Panc1 (cell line): ENCODE measurements around the gene GPC3. TPM values are rescaled to one million over a fixed set of nuclear protein-coding genes. Genes with fewer than 3 reads are reported as not detected.

Experiments used
- ATAC-seq: fragments of 200-7000 bp; cut with Tn5 transposase; 2 replicates; pipeline ENCODE4 v1.9.1; 2020; ENCODE audit warnings: mild to moderate bottlenecking, moderate library complexity
- BruUV-seq: library from RNA; stranded (reverse); fragments of 400-500 nt; replicated peaks from 2 replicates; lab custom pipeline; 2021; lab: Mats Ljungman, UMichigan
- CTCF ChIA-PET: fragments of 300-600 bp; sonication (Branson Sonifier 250); formaldehyde crosslinking; loops from one replicate; lab custom pipeline; 2022; ENCODE audit warnings: antibody characterized with exemption; lab: Charles Lee
- POLR2A ChIA-PET: fragments of 300-600 bp; sonication (Branson Sonifier 250); formaldehyde crosslinking; loops from one replicate; lab custom pipeline; 2022; ENCODE audit warnings: antibody characterized with exemption; lab: Charles Lee
- DNase-seq: peaks from one replicate; pipeline ENCODE4 v3.0.0-alpha.2; 2010; ENCODE audit warnings: low read depth, low spot score
- H3K27ac ChIP-seq: 2 replicates; pipeline ENCODE4 v1.5.1; 2011; ENCODE audit warnings: mild to moderate bottlenecking, low read length, inconsistent platforms
- H3K27me3 ChIP-seq: fragments of 200-500 bp; sonication (Bioruptor generic); 2 replicates; pipeline ENCODE4 v1.6.0; 2014; ENCODE audit warnings: low read length, inconsistent platforms; ENCODE audit not compliant: control insufficient read depth, insufficient read depth
- H3K36me3 ChIP-seq: fragments of 200-500 bp; sonication (Bioruptor generic); 2 replicates; pipeline ENCODE4 v1.5.1; 2014; ENCODE audit warnings: inconsistent platforms, mild to moderate bottlenecking, low read length, moderate library complexity; ENCODE audit not compliant: control insufficient read depth, insufficient read depth
- H3K4me1 ChIP-seq: 2 replicates; pipeline ENCODE4 v1.5.1; 2011; ENCODE audit warnings: inconsistent platforms, mild to moderate bottlenecking, low read length, moderate library complexity; ENCODE audit not compliant: control insufficient read depth, insufficient read depth
- H3K4me3 ChIP-seq, 2 experiments: 2 replicates each; pipeline ENCODE4 v1.5.1; 2011 to 2012; ENCODE audit warnings: low read depth in 2 of 2, low read length in 2 of 2, mild to moderate bottlenecking in 2 of 2, inconsistent platforms in 1 of 2, moderate library complexity in 1 of 2
- H3K9me3 ChIP-seq: fragments of 200-500 bp; sonication (Bioruptor generic); 2 replicates; pipeline ENCODE4 v1.5.1; 2014; ENCODE audit warnings: low read depth, mild to moderate bottlenecking, inconsistent platforms, low read length, moderate library complexity; ENCODE audit not compliant: control insufficient read depth, insufficient read depth
- POLR2AphosphoS5 ChIP-seq: IDR thresholded peaks from 2 replicates; pipeline ENCODE4 v1.6.1; 2012; ENCODE audit warnings: mild to moderate bottlenecking, low read depth, low read length, moderate library complexity
- REST ChIP-seq, 2 experiments: IDR thresholded peaks; 2 replicates each; pipeline ENCODE4 v1.6.1; 2011 to 2012; ENCODE audit warnings: low read depth in 2 of 2, control low read depth in 1 of 2, low read length in 1 of 2, mild to moderate bottlenecking in 1 of 2, moderate library complexity in 1 of 2; ENCODE audit not compliant: insufficient read depth in 1 of 2
- SIN3A ChIP-seq: IDR thresholded peaks from 2 replicates; pipeline ENCODE4 v1.6.1; 2012; ENCODE audit warnings: low read depth, mild to moderate bottlenecking, low read length, moderate library complexity, borderline replicate concordance; ENCODE audit not compliant: insufficient read depth
- TCF7L2 ChIP-seq: IDR thresholded peaks from 2 replicates; pipeline ENCODE4 v1.6.1; 2011; ENCODE audit warnings: mild to moderate bottlenecking, low read depth, low read length, inconsistent platforms
- in situ Hi-C: cut with HindIII; loops from 2 replicates; pipeline ENCODE4 v1.10.0; 2016; ENCODE audit warnings: low sequenced_read_pairs, low pct_unique_long_range_greater_than_20kb
- intact Hi-C: fragments of 100-400 bp; cut with micrococcal nuclease; formaldehyde crosslinking; loops from one replicate; pipeline ENCODE4 v1.10.0; 2022; ENCODE audit not compliant: unreplicated experiment
- total RNA-seq: library from RNA; stranded (reverse); gene quantifications from one replicate; pipeline ENCODE4 v1.2.1, GENCODE V29; 2021; ENCODE audit not compliant: unreplicated experiment
- TF ChIP-seq, protein P1 (sequence below): fragments of 450-650 bp; IDR thresholded peaks from 2 replicates; pipeline ENCODE4 v1.5.1; 2017; ENCODE audit warnings: mild to moderate bottlenecking

The GPC3 gene
- total RNA-seq, 1 experiment from 2014 or later: 0.95 TPM

GRCh38 chrX:133857640-133858269, 127.6 kb downstream of the GPC3 start:
- intact Hi-C loops (no loop called here), in situ Hi-C loops (no loop called here)
- Histone ChIP-seq H3K36me3 (no peaks in the 10 kb centered on the region), H3K27ac (no peak overlapping the region), H3K4me1 (no peaks in the 10 kb centered on the region), H3K9me3 (no peaks in the 10 kb centered on the region), H3K4me3 (no peak overlapping the region), H3K27me3 (0 out of 2 replicates have a peak, but pooled peaks cover 4% of the 10 kb centered on the region)
- no TSS peak for BruUV-seq
- ChIA-PET POLR2A (no interaction called here), CTCF (no interaction called here)
- no peak for DNase-seq
- TF ChIP-seq SIN3A: no peak
- no peak for TF ChIP-seq TCF7L2
- TF ChIP-seq, protein P1, sequence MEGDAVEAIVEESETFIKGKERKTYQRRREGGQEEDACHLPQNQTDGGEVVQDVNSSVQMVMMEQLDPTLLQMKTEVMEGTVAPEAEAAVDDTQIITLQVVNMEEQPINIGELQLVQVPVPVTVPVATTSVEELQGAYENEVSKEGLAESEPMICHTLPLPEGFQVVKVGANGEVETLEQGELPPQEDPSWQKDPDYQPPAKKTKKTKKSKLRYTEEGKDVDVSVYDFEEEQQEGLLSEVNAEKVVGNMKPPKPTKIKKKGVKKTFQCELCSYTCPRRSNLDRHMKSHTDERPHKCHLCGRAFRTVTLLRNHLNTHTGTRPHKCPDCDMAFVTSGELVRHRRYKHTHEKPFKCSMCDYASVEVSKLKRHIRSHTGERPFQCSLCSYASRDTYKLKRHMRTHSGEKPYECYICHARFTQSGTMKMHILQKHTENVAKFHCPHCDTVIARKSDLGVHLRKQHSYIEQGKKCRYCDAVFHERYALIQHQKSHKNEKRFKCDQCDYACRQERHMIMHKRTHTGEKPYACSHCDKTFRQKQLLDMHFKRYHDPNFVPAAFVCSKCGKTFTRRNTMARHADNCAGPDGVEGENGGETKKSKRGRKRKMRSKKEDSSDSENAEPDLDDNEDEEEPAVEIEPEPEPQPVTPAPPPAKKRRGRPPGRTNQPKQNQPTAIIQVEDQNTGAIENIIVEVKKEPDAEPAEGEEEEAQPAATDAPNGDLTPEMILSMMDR: no peak
- no peak for TF ChIP-seq REST (IDR thresholded peaks at IDR 0.05; ENCODE audit: insufficient read depth in 1 of 2, low read depth in 2 of 2, low read length in 1 of 2)
- TF ChIP-seq POLR2AphosphoS5: no peak
- no peak for ATAC-seq

DNA sequence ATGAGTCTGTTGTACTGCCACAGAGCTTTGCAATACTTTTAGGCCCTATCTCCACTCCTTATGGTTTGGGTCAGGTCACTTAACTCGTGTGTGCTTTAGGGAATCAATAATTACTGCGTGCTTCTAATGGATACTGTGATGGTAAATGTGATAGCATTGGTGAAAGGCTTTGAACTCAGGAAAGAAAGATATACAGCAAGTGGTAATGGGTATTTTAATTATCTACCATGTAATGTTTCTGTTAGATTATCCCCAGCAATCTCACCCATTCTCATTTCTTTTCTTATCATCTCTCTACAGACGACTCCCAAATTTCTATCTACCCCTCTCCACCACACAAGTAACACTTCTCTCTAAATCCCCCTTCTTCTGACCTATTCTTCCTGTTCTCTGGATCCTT, 128.6 kb downstream of the GPC3 start:
- Histone ChIP-seq H3K27me3 (0 out of 2 replicates have a peak, but pooled peaks cover 4% of the 10 kb centered on the region), H3K4me1 (no peaks in the 10 kb centered on the region), H3K4me3 (no peak overlapping the region), H3K27ac (no peak overlapping the region), H3K36me3 (no peaks in the 10 kb centered on the region), H3K9me3 (no peaks in the 10 kb centered on the region)
- CTCF ChIA-PET: no interaction called here
- POLR2A ChIA-PET: no interaction called here
- DNase-seq: no peak
- TF ChIP-seq POLR2AphosphoS5 (no peak), REST (IDR thresholded peaks at IDR 0.05; ENCODE audit: insufficient read depth in 1 of 2, low read depth in 2 of 2, low read length in 1 of 2) (no peak), SIN3A (no peak), TCF7L2 (no peak)
- TF ChIP-seq, protein P1: no peak
- BruUV-seq: no TSS peak
- in situ Hi-C loops (no loop called here), intact Hi-C loops (no loop called here)
- no peak for ATAC-seq
